Astrocyte of the spinal cord (primary cell): ENCODE data around the gene ZNF410.

Source experiments
- DNase-seq: peaks from one replicate; pipeline ENCODE4 v3.0.0; 2011; ENCODE audit warnings: low read depth, low spot score
- H3K4me3 ChIP-seq: 2 replicates; pipeline ENCODE4 v1.5.1; 2011; ENCODE audit warnings: low read depth, mild to moderate bottlenecking, low read length, moderate library complexity
- CTCF ChIP-seq: IDR thresholded peaks from 2 replicates; pipeline ENCODE4 v1.5.1; 2012; ENCODE audit warnings: low read depth, mild to moderate bottlenecking, low read length, inconsistent platforms
- in situ Hi-C: cut with HindIII; loops from 2 replicates; pipeline ENCODE4 v1.10.0; 2017; ENCODE audit warnings: low sequenced_read_pairs

Gene ZNF410

GRCh38 chr14:73924337-73924736 lies 37.7 kb downstream of the ZNF410 start:
- TF ChIP-seq CTCF: no peak
- in situ Hi-C loops: no loop called here
- H3K4me3 ChIP-seq: no peak overlapping the region
- DNase-seq: no peak

GRCh38 chr14:73935666-73936065 lies 49.0 kb downstream of the ZNF410 start:
- TF ChIP-seq CTCF: peak; percentile 24
- H3K4me3 ChIP-seq: no peak overlapping the region
- peak; percentile 9 for DNase-seq
- in situ Hi-C loops: no loop called here

- no peak for TF ChIP-seq CTCF
- no peak for DNase-seq
- in situ Hi-C loops: no loop called here
- no peak overlapping the region for H3K4me3 ChIP-seq
Measured at GRCh38 chr14:73936548-73936947, 49.9 kb downstream of the ZNF410 start.

- in situ Hi-C loops: no loop called here
- TF ChIP-seq CTCF: no peak
- no peak for DNase-seq
- no peak overlapping the region for H3K4me3 ChIP-seq
Measured at GRCh38 chr14:73937012-73937411, 50.4 kb downstream of the ZNF410 start.

- TF ChIP-seq CTCF: no peak
- DNase-seq: no peak
- H3K4me3 ChIP-seq: no peak overlapping the region
- in situ Hi-C loops: no loop called here
Measured at GRCh38 chr14:73942180-73942579, 55.5 kb downstream of the ZNF410 start.

- no peak for TF ChIP-seq CTCF
- peak; percentile 16 for DNase-seq
- in situ Hi-C loops: no loop called here
- H3K4me3 ChIP-seq: no peak overlapping the region
Measured at GRCh38 chr14:73943083-73943482, 56.4 kb downstream of the ZNF410 start.

GRCh38 chr14:73944432-73945158 lies 57.9 kb downstream of the ZNF410 start:
- no peak overlapping the region for H3K4me3 ChIP-seq
- no peak for TF ChIP-seq CTCF
- DNase-seq: no peak
- in situ Hi-C loops: no loop called here
